HepG2 (cell line): ENCODE data around the gene MARK2. TPM values are rescaled to one million over a fixed set of nuclear protein-coding genes. Genes with fewer than 3 reads are reported as not detected.

ENCODE experiments used
- CAMTA2 ChIP-seq: sonication (generic); formaldehyde crosslinking; IDR thresholded peaks from 2 replicates; pipeline ENCODE4 v1.4.0; 2020; ENCODE audit warnings: mild to moderate bottlenecking, missing genetic modification reagents, borderline replicate concordance
- DRAP1 ChIP-seq: IDR thresholded peaks from 2 replicates; pipeline ENCODE4 v1.6.1; 2016; ENCODE audit warnings: missing genetic modification reagents, missing compliant biosample characterization
- EP300 ChIP-seq, 3 experiments: sonication (generic) in 1 of 3; formaldehyde crosslinking in 1 of 3; IDR thresholded peaks; 2 replicates each; pipeline versions ENCODE4 v1.5.1 to v1.6.1; 2011 to 2020; ENCODE audit warnings: low read depth in 2 of 3, low read length in 2 of 3, borderline replicate concordance in 1 of 3, improper control_type of control experiment in 1 of 3, mild to moderate bottlenecking in 1 of 3, missing genetic modification reagents in 1 of 3, moderate library complexity in 1 of 3
- FOXO1 ChIP-seq: sonication (generic); formaldehyde crosslinking; IDR thresholded peaks from 2 replicates; pipeline ENCODE4 v1.4.0; 2020; ENCODE audit warnings: missing genetic modification reagents
- HBP1 ChIP-seq: IDR thresholded peaks from 2 replicates; pipeline ENCODE4 v1.6.1; 2016; ENCODE audit warnings: low read depth, control low read depth
- HNF1A ChIP-seq, 2 experiments: sonication (generic) in 1 of 2; formaldehyde crosslinking in 1 of 2; IDR thresholded peaks; 2 replicates each; pipeline versions ENCODE4 v1.4.0 to v1.6.1; 2016 to 2020; ENCODE audit warnings: borderline replicate concordance in 1 of 2, low read depth in 1 of 2, mild to moderate bottlenecking in 1 of 2, missing genetic modification reagents in 1 of 2
- IKZF4 ChIP-seq: sonication (generic); formaldehyde crosslinking; IDR thresholded peaks from 2 replicates; pipeline ENCODE4 v1.5.1; 2020; ENCODE audit warnings: borderline replicate concordance, mild to moderate bottlenecking, low read depth, missing genetic modification reagents; ENCODE audit errors: not compliant biosample characterization
- NRL ChIP-seq: sonication (generic); formaldehyde crosslinking; IDR thresholded peaks from 2 replicates; pipeline ENCODE4 v1.5.0; 2020; ENCODE audit warnings: missing genetic modification reagents, mild to moderate bottlenecking, moderate library complexity, borderline replicate concordance
- POLR2A ChIP-seq, 2 experiments: IDR thresholded peaks; 2 replicates each; pipeline ENCODE4 v1.6.1; 2011; ENCODE audit warnings: low read depth in 2 of 2, low read length in 2 of 2, mild to moderate bottlenecking in 1 of 2, moderate library complexity in 1 of 2; ENCODE audit not compliant: insufficient read depth in 1 of 2
- SAP130 ChIP-seq: IDR thresholded peaks from 2 replicates; pipeline ENCODE4 v1.6.1; 2016; ENCODE audit warnings: low read depth
- SIN3A ChIP-seq: IDR thresholded peaks from 2 replicates; pipeline ENCODE4 v1.6.1; 2011; ENCODE audit warnings: low read depth, mild to moderate bottlenecking, control low read depth, low read length, borderline replicate concordance
- SRSF4 ChIP-seq: fragments of 200-400 bp; formaldehyde crosslinking; IDR thresholded peaks from one replicate; pipeline ENCODE4 v1.6.1; 2018; ENCODE audit warnings: mild to moderate bottlenecking, low read depth, low read length, moderate library complexity; ENCODE audit not compliant: poor library complexity, severe bottlenecking
- USF2 ChIP-seq, 2 experiments: sonication (generic) in 1 of 2; formaldehyde crosslinking in 1 of 2; IDR thresholded peaks; 2 replicates each; pipeline versions ENCODE4 v1.5.1 to v1.6.1; 2011 to 2020; ENCODE audit warnings: borderline replicate concordance in 1 of 2, low read depth in 1 of 2, low read length in 1 of 2, mild to moderate bottlenecking in 1 of 2, missing genetic modification reagents in 1 of 2, moderate library complexity in 1 of 2
- ZGPAT ChIP-seq: IDR thresholded peaks from 2 replicates; pipeline ENCODE4 v1.6.1; 2016; ENCODE audit warnings: mild to moderate bottlenecking
- ZMAT3 ChIP-seq: sonication (generic); formaldehyde crosslinking; conservative IDR thresholded peaks from 2 replicates; pipeline ENCODE4 v1.7.0; 2021; ENCODE audit warnings: missing genetic modification reagents
- ZNF180 ChIP-seq: sonication (generic); formaldehyde crosslinking; IDR thresholded peaks from 2 replicates; pipeline ENCODE4 v1.4.0; 2020; ENCODE audit warnings: low read depth, missing genetic modification reagents, borderline replicate concordance
- ZNF205 ChIP-seq: IDR thresholded peaks from 2 replicates; pipeline ENCODE4 v1.6.1; 2018; ENCODE audit warnings: missing biosample characterization, missing genetic modification reagents
- polyA plus RNA-seq, 8 experiments: library from polyadenylated mRNA; depleted of rRNA in 3 of 8; stranded (reverse) in 7 of 8; unstranded in 1 of 8; fragments of >200 nt; fragmentation: Illumina TruSeq in 4 of 8; extraction: Trizol in 4 of 8; gene quantifications; 2 replicates each; pipeline versions ENCODE4 v1.2.1 to v1.2.3, GENCODE V29; 2011 to 2016; ENCODE audit warnings: low read depth in 4 of 8, missing spikeins in 1 of 8, mixed read lengths in 1 of 8; ENCODE audit not compliant: insufficient read depth in 1 of 8
- total RNA-seq, 5 experiments: library from RNA; depleted of rRNA; stranded (reverse); fragments of >200 nt; fragmentation: Illumina TruSeq; extraction: Trizol; gene quantifications; 2 replicates each; pipeline ENCODE4 v1.2.3, GENCODE V29; 2016; ENCODE audit warnings: low read depth in 1 of 5

Gene MARK2
- total and polyA plus RNA-seq, 2 of the 13 experiments (the other 11 are each of a cell fraction or from before 2014, with no cell fraction given), result 13.5 to 13.9 TPM

- no peak for TF ChIP-seq HNF1A (IDR thresholded peaks at IDR 0.05; ENCODE audit: low read depth)
- TF ChIP-seq HNF1A (CRISPR knock-in tag; IDR thresholded peaks at IDR 0.05; ENCODE audit: borderline replicate concordance), result 0 out of 2 replicates have a peak, but pooled peaks have one; percentile 6
- TF ChIP-seq ZGPAT (CRISPR knock-in tag), result 0 out of 2 replicates have a peak, but pooled peaks have one; percentile 26
- TF ChIP-seq CAMTA2 (CRISPR knock-in tag), result no peak
- TF ChIP-seq SIN3A, result 0 out of 2 replicates have a peak, but pooled peaks have one; percentile 27
- TF ChIP-seq NRL (CRISPR knock-in tag), result 0 out of 2 replicates have a peak, but pooled peaks have one; percentile 25
- no peak for TF ChIP-seq ZNF180 (CRISPR knock-in tag)
- TF ChIP-seq SAP130 (CRISPR knock-in tag), result 0 out of 2 replicates have a peak, but pooled peaks have one; percentile 48
- TF ChIP-seq SRSF4, result no peak
- peak; percentile 64 for TF ChIP-seq DRAP1 (CRISPR knock-in tag)
- TF ChIP-seq POLR2A (IDR thresholded peaks at IDR 0.05; ENCODE audit: insufficient read depth in 1 of 2, low read depth in 2 of 2, low read length in 2 of 2), result peak; percentile 35 to 69; a peak in 3 of 4 replicates
- 0 out of 2 replicates have a peak, but pooled peaks have one; percentile 13 for TF ChIP-seq FOXO1 (CRISPR knock-in tag)
- no peak for TF ChIP-seq USF2 (IDR thresholded peaks at IDR 0.05; ENCODE audit: low read depth, low read length)
- TF ChIP-seq USF2 (CRISPR knock-in tag; IDR thresholded peaks at IDR 0.05; ENCODE audit: borderline replicate concordance), result no peak
- 0 out of 4 replicates have a peak, but pooled peaks of 1 of the 2 experiments have one; percentile 3 for TF ChIP-seq EP300 (IDR thresholded peaks at IDR 0.05; ENCODE audit: low read depth in 2 of 2, low read length in 2 of 2)
- no peak for TF ChIP-seq EP300 (CRISPR knock-in tag; IDR thresholded peaks at IDR 0.05; ENCODE audit: borderline replicate concordance)
- no peak for TF ChIP-seq ZNF205 (CRISPR knock-in tag)
- TF ChIP-seq ZMAT3 (CRISPR knock-in tag), result no peak
- 0 out of 2 replicates have a peak, but pooled peaks have one; percentile 6 for TF ChIP-seq HBP1 (CRISPR knock-in tag)
- TF ChIP-seq IKZF4 (CRISPR knock-in tag), result no peak
Measured at GRCh38 chr11:63813035-63813562, 25.8 kb upstream of the MARK2 start, which contains the start of gene SPINDOC (continued).
